Measurements from ENCODE around the gene C9orf72.

The C9orf72 gene

DNA sequence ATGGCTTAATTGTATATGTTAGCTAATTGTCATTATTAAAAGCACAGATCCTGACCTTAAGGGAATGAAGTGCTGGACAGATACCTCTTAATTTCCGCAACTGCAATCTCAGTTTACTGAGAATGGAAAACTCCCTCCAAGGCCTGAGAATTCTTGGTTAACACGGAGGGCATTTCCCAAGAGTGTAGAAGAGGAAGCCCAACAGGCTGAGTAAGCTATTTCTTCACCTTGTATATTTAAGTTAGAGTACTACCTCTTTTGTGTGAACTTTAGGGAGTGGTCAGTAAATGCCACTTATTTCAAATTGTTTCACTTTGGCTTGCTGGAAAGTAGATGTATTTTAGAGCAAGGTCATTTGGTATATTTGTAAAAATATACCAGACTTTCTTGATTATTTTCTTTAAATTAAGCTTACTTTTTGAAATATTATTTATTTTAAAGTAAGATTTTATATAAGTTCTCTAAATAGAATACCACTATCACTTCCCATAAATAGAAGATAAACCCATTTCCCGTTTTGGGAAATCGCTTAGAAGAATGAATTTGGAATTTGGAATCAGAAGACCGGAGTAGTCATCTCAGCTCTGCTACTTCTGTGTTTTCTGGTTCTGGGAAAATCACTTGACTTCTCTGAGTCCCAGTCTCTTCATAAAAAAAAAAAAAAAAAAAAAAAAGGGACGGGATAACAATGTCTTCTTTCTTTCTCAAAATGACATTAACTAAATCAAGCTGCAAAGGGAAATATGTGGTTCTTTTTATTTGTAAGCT lies 26.0 kb upstream of the C9orf72 start:
- no peak for DNase-seq (ENCODE audit: extremely low spot score)
- CTCF ChIA-PET: interaction anchor here (0.8 to 1.7 kb wide), 3 partner anchors 9 to 54 kb away, joined by 3 to 5 read pairs (median 5); no protein-coding TSS in a partner anchor
- POLR2A ChIA-PET: no interaction called here
- TF ChIP-seq, protein P1, sequence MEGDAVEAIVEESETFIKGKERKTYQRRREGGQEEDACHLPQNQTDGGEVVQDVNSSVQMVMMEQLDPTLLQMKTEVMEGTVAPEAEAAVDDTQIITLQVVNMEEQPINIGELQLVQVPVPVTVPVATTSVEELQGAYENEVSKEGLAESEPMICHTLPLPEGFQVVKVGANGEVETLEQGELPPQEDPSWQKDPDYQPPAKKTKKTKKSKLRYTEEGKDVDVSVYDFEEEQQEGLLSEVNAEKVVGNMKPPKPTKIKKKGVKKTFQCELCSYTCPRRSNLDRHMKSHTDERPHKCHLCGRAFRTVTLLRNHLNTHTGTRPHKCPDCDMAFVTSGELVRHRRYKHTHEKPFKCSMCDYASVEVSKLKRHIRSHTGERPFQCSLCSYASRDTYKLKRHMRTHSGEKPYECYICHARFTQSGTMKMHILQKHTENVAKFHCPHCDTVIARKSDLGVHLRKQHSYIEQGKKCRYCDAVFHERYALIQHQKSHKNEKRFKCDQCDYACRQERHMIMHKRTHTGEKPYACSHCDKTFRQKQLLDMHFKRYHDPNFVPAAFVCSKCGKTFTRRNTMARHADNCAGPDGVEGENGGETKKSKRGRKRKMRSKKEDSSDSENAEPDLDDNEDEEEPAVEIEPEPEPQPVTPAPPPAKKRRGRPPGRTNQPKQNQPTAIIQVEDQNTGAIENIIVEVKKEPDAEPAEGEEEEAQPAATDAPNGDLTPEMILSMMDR (IDR thresholded peaks at IDR 0.05; ENCODE audit: control extremely low read depth, extremely low read depth, low read depth, missing control alignments): no peak

DNA sequence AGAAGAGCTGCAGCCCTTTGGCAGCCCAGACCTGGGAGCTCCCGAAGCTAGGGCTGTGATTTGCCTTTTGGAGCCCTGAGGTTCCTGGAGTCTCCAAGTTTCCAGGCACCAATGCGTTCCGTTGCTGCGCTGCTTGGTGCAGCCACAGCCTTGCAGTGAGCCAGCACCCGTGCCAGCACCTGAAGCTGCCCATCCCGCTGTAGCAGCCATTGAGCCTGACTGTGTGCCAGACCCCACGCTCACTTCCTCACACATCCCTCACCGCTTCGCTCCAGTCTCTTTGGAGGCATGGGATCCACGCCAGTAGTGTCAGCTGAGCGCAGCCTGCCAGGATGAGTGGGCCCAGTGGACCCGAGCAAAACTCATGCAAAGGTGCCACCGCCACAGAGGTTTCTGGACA lies 22.5 kb upstream of the C9orf72 start:
- ChIA-PET POLR2A (no interaction called here), CTCF (no interaction called here)
- DNase-seq (ENCODE audit: extremely low spot score): no peak
- TF ChIP-seq, protein P1 (IDR thresholded peaks at IDR 0.05; ENCODE audit: control extremely low read depth, extremely low read depth, low read depth, missing control alignments): no peak

DNA sequence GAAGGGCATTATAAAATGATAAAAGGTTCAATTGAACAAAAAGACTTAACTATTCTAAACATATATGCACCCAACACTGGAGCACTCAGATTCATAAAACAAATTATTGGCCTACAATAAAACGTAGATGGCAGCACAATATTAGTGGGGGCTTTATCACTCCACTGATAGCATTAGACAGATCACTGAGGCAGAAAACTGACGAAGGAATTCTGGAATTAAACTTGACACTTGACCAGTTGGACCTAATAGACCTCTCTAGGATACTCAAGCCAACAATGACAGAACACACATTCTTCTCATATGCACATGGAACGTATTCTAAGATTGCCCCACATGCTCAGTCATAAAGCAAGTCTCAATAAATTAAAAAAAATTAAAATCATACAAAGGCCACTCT lies 18.4 kb upstream of the C9orf72 start:
- DNase-seq (ENCODE audit: extremely low spot score): no peak
- TF ChIP-seq, protein P1 (IDR thresholded peaks at IDR 0.05; ENCODE audit: control extremely low read depth, extremely low read depth, low read depth, missing control alignments): no peak
- ChIA-PET POLR2A (no interaction called here), CTCF (no interaction called here)

DNA sequence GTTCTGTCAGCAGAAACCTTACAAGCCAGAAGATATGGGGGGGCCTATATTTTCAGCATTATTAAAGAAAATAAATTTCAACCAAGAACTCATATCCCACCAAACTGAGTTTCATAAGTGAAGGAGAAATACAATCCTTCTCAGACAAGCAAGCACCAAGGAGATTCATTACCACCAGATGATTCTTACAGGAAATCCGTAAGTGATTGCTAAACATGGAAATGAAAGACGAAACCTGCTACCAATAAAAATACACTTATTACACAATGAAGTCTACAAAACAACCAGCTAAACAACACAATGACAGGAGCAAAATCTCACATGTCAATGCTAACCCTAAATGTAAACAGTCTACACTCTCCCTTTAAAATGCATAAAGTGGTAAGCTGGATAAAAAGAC lies 17.8 kb upstream of the C9orf72 start:
- ChIA-PET POLR2A (no interaction called here), CTCF (no interaction called here)
- no peak for DNase-seq (ENCODE audit: extremely low spot score)
- TF ChIP-seq, protein P1 (IDR thresholded peaks at IDR 0.05; ENCODE audit: control extremely low read depth, extremely low read depth, low read depth, missing control alignments): no peak

DNA sequence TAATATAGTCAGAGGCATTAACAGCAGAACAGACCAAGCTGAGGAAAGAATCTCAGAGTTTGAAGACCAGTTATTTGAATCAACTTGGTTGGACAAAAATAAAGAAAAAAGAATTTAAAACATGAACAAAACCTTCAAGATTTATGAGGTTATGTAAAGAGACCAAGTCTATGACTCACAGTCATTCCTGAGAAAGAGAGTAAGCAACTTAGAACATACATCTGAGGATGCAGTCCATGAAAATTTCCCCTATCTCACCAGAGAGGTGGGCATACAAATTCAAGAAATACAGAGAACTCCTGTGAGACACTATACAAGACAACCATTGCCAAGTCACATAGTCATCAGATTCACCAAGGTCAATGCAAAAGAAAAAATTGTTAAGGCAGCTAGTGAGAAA lies 17.4 kb upstream of the C9orf72 start:
- DNase-seq (ENCODE audit: extremely low spot score): no peak
- TF ChIP-seq, protein P1 (IDR thresholded peaks at IDR 0.05; ENCODE audit: control extremely low read depth, extremely low read depth, low read depth, missing control alignments): no peak
- CTCF ChIA-PET: interaction anchor here (1.5 kb wide), 1 partner anchor 9 kb away, joined by 5 read pairs; no protein-coding TSS in a partner anchor
- POLR2A ChIA-PET: no interaction called here

DNA sequence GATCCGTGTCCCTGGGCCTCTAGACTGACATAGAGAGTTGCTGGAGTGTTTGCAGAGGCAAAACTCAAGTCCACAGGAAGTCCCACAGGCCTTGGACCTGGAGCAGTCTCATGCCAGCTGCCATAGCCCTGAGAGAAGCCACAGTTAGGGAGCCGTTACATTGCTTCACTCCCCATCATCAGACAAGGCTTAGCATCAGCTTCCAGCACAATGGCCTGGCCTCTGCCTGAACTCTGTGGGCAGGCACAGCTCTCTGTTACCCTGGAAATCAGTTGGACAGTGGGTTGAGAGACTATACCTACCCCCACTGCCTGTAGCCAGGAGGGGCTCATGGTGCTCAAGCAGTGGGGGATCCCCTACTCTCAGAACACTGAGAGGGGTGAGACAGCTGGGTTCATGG lies 16.2 kb upstream of the C9orf72 start:
- no peak for DNase-seq (ENCODE audit: extremely low spot score)
- TF ChIP-seq, protein P1 (IDR thresholded peaks at IDR 0.05; ENCODE audit: control extremely low read depth, extremely low read depth, low read depth, missing control alignments): no peak
- POLR2A ChIA-PET: no interaction called here
- CTCF ChIA-PET: interaction anchor here (1.2 to 1.5 kb wide), 2 partner anchors 9 to 10 kb away, joined by 3 to 5 read pairs; no protein-coding TSS in a partner anchor
